Kidney tubule cell (primary cell): ENCODE results near the gene APBB1IP.
A peak's percentile ranks its signal among the peaks of the same experiment; 100 is the strongest.
"Not testable (repeated sequence)": the region's sequence is repeated elsewhere in the genome, so short reads cannot be mapped to it uniquely, and the experiment has no call there.

ENCODE experiments used
- DNase-seq: peaks from one replicate; pipeline ENCODE4 v3.0.0-alpha.2; 2018; ENCODE audit warnings: low spot score

APBB1IP gene, protein sequence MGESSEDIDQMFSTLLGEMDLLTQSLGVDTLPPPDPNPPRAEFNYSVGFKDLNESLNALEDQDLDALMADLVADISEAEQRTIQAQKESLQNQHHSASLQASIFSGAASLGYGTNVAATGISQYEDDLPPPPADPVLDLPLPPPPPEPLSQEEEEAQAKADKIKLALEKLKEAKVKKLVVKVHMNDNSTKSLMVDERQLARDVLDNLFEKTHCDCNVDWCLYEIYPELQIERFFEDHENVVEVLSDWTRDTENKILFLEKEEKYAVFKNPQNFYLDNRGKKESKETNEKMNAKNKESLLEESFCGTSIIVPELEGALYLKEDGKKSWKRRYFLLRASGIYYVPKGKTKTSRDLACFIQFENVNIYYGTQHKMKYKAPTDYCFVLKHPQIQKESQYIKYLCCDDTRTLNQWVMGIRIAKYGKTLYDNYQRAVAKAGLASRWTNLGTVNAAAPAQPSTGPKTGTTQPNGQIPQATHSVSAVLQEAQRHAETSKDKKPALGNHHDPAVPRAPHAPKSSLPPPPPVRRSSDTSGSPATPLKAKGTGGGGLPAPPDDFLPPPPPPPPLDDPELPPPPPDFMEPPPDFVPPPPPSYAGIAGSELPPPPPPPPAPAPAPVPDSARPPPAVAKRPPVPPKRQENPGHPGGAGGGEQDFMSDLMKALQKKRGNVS

DNA sequence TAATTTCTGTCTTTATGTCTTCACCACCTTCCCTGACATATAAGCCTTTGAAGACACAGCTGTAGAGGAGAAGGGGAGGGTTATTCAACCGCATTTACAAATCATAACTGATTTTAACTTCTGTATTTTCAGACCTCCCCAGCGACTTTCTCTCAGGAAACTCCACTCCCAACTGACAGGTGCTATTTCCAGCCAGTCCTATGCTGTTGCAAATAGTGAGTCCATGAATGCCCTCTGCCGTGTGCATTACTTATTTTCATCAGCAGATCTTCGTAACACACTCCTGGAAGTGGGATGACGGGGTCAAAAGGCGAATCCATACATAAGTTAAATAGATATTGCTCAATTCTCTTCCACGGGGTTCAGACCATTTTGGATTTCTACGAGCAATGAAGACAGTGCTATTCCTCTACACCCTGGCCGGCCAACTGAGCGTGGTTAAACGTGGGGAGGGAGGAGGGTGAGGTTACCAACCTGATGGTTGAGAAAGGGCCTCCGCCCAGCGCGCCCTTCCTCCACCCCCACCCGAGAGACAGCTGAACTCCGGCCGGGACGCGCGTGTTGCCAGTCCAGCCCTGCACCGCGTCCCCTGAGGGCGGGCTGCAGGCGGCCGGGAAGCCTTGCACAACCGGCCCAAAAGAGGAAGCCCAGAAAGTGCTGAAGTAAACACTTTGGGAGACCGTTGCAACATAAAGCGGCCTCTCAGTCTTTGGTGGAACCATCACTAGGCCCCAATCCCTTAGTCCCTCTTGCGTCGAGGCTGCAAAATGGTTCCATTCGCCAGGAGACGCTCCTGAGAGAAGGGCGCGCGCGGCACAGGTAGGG lies at the start of gene APBB1IP:
Gene APBB1IP, plus strand, starts transcription at position 705 of the 825 bp plus-strand sequence. CDS start 53,986 bp downstream, outside the sequence.
- DNase-seq, result peak; percentile 54

DNA sequence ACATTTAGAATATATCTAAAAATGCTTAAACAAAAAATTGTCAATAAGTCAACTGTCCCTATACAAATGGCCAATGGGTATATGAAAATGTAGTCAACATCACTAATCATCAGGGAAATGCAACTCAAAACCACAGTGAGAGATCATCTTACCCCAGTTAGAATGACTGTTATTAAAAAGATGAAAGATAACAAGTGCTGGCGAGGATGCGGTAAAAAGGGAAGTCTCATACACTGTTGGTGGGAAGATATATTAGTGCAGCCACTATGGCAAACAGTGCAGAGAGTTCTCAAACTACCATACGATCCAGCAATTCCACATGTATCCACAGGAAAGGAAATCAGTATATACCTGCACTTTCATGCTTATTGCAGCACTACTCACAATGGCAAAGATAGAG lies 48.6 kb upstream of the APBB1IP start:
- DNase-seq, result no peak

DNA sequence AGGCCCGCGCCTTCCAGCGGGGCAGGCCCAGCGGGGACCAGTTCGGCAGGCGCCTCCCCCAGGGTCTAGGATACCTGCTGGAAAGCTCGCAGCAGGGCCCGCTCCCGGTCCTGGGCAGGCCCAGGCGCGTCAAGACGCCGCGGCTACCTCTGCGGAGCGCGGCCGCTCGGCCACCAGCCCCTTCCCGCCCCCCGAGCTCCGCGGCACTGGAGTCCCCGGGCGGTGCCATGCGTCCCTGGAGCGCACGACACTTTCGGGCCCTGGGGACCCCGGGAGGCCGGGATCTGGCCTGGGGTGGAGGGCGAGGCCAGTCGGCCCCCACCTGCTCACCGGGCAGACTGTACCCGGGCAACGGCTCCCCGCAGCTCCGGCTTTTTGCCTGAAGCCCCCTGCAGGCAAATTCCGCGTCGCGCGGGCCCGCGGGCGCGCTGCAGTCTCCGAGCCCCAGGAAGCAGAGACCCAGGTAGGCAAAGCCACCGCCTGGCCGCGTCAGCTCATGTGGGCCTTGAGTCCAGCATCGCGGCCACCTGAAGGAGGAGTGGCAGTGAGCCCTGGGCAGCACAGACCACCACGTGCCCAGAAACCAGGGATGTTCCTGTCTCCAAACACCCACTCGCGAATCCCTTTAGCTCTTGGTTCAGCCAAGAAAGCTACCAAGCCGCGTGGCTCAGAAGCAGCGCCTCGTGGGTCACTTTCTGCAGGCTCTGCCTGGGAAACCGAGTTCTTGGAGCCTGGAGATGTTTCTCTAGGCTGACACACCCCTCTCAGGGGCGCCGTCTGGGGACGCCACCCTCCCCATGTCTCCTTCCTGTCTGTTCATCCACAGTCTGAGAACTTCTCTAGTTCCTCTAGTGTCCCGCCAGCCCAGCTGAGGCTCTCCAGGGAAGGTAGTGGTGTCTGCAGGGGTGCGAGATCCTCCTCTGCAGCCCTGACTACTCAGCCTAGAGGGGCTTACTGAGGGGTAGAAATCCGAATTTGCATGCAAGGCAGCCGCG lies 46.1 kb upstream of the APBB1IP start:
- no peak for DNase-seq

DNA sequence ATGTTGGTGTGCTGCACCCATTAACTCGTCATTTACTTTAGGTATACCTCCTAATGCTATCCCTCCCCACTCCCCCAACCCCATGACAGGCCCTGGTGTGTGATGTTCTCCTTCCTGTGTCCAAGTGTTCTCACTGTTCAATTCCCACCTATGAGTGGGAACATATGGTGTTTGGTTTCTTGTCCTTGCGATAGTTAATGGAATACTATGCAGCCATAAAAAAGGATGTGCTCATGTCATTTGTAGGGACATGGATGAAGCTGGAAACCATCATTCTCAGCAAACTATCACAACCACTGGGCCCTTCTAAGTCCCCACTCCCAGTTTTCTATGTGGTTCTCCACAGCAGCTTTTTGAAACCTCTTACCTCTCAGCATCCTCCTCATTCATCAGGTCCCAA lies 39.8 kb upstream of the APBB1IP start:
- DNase-seq, result not testable (repeated sequence)

DNA sequence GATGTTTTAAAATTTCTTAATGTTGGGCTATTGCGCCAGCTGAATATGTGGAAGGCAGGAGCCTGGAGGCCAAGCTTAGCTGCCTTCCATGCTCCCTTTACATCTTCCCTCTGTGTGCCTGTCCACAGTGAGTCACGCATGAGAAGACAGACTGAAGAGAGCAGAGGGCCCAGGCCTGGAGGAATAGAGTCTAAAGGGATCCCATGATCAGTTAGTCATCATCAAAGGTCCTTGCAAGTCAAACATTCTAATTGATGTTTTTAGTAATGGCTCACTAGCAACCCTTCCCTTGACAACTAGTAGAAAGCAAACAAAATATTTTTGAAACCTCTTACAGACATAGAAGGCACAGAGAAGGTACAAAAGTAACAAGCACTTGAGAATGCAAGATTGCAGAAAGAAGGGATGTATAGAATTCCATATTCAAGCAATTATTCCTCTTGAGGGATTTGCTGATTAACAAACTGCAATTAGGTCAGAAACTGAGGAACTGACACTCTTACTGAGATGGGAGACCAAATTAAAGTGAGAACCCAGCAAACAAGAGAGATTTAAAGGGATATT lies 30.7 kb upstream of the APBB1IP start:
- DNase-seq, result peak; percentile 98

DNA sequence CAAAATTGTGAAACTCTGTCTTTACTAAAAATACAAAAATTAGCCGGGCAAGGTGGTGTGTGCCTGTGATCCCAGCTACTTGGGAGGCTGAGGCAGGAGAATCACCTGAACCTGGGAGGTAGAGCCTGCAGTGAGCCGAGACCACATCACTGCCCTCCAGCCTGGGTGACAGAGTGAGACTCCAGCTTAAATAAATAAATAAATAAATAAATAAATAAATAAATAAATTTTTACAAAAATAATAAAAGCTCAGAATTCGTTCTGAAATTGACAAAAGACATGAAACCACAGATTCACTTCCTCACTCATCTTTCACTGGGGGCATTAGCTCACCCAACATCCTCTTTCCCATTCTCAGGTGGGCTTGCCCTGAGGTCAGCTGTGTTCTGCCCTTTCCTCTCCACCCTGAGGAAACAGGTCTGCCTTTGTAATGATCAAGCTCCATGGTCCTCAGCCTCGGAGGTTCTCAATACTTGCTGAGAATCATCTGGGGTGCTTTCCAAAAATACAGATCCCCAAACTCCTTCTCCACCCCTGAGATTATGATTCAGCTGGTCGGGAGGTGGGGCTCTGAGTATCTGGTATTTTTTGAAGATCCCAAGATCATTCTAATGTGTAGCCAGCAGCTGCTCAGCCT lies 29.2 kb upstream of the APBB1IP start:
- DNase-seq, result no peak

DNA sequence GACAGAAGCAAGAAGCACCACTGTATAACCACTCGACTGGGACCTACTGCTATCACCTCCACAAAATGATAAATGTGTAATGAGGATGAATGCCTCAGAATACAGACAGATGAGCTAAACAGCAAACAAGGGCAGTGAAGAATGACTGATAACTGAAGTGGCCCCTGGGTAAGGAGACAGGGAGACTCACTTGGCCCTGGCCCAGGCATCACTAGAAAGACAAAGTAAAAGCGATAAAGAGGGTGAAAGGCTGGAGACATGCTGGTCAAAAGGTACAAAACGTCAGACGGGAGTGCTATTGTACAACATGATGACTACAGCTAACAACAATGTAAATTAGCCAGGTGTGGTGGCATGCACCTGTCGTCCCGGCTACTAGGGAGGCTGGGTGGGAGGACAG lies 27.8 kb upstream of the APBB1IP start:
- peak; percentile 52 for DNase-seq

DNA sequence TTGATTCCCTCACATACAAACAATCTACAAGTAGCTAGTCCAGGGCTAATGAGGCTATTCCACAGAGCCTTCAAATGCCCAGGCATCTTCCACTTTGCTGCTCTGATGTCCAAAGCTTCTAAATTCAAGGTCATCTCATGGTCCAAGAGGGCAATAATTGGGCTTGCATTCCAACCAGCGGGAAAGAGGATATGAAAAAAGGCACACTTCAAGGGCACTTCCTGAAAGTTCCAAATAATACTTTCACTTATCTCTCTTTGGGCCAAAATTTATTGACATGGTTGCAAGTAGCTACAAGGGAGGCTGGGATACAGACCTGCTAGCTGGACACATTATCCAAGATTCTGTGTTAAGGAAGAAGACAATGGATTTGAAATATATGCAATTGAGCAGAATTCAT lies 25.2 kb upstream of the APBB1IP start:
- DNase-seq, result no peak

DNA sequence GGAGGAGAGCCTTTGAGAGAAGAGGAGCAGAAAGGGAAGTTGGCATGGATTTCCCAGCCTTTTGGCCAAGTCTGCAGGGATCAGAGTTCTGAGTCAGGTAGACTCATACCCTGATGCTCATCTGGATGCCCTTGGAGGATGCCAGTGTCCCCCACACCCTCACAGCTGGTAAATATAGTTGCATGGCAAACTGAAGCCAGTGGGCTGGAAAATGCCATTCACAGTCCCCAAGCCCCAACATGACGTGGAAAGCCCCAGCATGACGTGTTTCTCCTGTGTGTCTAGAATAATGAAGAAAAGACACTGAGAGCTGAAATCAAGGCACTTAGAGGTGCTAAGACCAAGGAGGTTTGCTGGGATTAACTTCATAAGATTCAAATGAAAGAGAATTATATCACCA lies 24.8 kb upstream of the APBB1IP start:
- DNase-seq, result peak; percentile 23

DNA sequence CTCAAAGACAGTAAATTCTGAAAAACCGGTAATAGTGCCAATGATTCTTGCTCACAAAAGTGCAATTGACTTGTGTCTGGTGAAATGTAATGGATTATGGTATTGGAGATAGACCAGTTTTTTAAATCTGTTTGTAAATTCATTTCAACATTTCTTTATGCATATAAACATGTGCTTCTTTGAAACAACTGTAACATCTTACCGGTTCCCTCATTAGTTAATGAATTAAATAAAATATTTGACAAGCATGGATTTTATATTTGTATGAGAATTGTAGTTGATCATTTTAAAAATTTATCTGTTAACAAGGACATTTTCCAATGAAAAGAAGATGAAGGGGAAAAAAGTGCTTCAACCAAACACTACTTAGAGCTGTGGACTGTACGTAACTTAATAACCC lies 21.0 kb upstream of the APBB1IP start:
- DNase-seq, result no peak

DNA sequence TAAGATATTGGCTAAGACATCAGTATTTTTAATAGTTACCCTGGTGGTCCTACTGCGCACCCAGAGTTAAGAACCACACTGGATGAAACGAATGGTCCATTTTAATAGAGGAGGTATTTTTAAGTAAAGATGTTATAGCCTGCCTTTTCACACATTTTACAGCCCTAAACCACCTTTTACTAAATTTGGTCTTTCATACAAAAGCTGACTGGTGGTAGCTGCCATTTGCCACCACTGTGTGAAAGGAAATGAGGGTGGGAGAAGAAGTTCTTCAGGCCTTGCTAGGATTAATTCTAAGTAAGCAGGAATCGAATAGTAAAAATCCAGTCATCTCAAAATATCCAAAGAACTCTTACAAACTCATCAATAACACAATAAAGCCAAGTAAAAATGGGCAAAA lies 15.2 kb upstream of the APBB1IP start:
- DNase-seq, result no peak

DNA sequence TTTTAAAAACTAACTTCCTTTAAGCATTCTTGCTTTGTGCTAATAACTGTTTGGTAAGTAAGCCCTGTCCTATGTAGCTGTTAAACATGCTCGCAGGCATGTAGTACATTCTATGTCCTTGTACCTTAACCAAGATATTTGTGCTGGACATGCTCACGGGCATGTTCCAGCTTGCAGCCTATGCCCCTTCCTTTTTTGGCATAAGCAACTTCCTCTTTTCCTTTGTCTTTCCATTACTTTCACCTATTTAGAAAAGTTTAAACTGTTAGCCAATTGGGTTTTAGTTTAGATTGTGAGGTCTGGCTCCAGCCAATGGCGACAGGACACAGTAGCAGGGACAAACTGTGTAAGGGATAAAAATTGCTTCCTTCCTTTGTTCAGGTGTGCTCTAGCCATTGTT lies 14.4 kb upstream of the APBB1IP start:
- DNase-seq, result no peak

DNA sequence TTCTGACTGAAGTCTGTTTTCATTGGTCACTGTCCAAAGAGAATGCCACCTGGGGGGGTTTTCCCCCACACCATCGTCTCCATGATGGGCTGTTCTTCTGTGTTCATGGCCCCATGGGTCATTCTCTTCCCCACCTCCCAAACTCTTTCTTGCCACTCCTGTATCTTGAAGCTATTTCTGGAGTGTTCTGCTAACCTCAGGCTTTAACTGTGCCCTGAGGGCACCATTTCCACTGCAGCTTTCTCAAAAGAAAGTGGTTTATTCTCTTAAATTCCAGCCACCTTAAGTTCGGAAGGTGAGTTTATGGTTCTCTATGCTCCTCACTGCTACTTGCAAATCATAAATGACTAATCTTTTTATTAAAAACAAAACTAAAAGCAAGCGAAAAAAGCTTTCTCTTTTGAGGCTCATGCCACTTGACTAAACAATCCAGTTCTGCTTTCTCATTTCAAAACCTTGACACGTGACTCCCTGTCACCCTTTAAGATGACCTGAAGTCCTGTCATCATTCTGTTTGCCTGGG lies 7.4 kb upstream of the APBB1IP start:
- DNase-seq, result no peak

DNA sequence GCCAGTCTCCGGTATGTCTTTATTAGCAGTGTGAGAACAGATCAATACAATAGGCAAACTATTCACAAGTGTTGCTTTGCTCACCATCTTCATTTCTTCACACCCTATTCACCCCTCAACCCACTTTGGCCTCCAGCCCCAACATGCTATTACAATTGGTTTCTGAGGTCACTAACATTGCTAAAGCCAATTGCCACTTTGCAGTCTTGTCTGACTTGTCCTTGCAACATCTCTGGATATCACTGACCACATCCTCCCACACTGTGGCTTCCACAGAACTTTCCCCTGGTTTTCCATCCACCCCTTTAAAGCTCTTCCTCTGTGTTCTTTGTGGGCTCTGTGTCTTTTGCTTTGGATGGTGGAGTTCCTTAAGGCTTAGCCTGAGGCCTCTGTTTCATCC lies 5.2 kb upstream of the APBB1IP start:
- peak; percentile 25 for DNase-seq

DNA sequence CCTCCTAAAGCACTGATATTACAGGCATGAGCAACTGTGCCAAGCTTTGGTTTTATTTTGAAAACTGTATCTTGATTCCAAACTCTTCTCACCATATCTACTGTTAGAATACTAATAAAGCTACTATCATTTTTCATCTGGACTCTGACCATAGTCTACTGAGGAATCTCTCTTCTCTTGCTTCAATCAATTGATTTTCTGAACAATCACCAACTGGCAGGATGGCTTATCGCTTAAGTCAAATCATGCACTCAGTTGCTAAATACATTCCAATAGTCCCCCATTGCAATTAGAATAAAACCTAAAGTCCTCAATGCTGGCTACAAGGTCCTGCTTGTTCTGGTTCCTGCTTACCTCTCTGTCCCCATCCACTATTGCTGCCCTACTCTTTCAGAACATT lies 2.3 kb upstream of the APBB1IP start:
- DNase-seq, result no peak

DNA sequence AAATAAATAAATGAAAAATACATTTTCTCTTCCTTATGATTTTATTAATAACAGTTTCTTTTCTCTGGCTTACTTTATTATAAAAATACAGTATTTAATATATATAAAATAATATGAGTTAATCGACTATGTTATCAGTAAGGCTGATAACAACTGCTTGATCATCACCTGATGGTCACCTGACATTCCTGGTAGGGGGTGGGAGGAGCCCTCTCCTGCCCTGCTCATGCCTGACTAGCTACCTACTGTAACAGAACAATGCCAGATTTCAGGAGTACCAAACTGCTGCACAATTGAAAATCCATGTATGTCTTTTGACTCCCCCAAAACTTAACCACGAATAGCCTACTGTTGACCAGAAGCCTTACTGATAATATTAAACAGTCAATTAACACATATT lies 1.3 kb upstream of the APBB1IP start:
- peak; percentile 37 for DNase-seq

DNA sequence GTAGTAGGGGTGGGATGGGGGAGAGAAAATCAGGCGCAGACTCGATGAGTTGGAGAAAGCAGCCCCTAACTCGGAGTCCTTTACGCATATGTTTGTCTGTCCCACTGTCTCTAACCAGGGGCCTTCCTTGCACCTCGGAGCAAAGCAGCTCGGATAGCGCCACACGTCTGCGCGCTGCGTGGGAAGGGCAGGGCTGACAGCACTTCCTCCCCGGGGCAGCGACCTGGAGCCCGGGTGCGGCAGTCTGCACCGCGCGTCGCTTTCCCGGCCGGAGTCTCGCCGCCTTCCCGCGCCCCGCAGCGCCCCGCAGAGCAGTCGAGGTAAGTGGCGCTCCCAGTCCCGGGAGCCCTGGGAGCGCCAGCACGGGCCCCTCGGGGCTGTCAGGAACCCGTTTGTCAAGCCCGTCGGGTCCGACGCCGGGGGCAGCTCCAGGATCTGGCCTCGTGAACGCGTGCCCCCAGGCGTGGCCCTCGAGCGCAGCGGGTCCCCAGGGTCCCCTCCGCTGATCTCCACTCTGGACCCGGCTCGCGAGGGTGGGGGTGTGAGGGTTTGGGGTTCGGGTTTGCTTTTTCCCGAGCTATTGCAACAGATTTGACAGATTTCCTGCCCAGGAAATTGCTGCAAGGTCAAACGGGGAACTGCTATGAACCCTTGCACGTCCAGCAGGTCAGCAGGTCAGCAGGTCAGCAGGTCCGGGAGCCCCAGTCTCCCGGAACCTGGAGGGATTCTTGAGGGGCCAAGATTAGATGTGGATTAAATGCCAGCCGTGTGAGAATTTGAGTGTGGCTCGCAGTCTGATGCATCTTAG lies 597 bp downstream of the APBB1IP start:
- peak; percentile 57 for DNase-seq

DNA sequence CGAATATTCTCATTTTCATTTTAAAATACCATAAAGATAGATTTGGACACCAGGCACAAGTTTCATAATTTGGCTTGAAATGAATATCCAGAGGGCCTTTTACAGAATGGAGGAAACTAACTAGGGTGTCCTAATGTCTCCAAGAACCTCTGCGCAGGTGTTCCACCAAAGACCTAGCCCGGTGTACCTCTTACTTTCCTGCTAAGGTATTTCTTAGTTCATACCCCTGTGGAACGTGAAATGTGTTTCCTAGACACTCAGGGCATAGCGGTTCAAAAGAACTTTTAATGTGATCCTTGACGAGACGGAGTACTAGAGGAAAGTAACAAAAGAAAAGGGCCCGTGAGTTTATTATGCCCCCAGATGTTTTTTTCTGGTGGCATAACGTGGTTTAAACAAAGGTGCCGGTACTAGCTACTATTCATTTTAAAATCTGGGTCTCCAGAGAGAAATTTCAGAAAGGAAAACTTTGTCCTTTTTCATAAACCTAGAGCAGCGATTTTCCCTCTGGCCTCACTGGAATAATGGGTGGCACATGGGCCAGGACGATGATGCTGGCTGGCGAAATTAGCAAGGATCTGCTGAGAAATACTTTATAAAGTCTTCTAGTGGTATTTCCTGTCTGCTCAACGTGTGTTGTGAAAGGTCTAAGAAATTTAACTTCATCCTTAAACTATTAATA lies 1.4 kb downstream of the APBB1IP start:
- DNase-seq, result no peak

DNA sequence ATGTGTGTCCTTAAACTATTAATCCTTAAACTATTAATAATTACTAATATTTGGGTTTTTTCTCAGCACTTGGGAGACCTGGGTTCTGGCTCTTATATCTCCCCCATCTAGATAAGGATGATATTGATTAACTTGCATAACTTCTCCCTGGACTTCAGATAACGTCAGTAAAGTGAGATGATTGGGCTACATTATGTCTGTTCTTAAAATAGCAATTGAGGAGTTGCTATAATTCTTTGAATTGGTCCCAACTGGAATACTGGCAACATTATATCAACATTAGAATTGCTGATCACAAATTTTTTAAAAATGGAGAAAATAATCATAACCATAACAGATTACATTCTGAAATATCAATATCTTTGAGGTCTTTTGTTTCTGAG lies 1.9 kb downstream of the APBB1IP start:
- no peak for DNase-seq
